GM20000 (cell line): ENCODE measurements around the gene IRX4.

Source experiments
- DNase-seq: peaks from one replicate; pipeline ENCODE4 v3.0.0; 2012; ENCODE audit warnings: low spot score
- CTCF ChIP-seq: IDR thresholded peaks from 2 replicates; pipeline ENCODE4 v1.5.1; 2012; ENCODE audit warnings: mild to moderate bottlenecking, control low read depth; ENCODE audit errors: extremely low read depth, missing control alignments

IRX4 gene

GRCh38 chr5:1918488-1919208 is 35.9 kb upstream of the IRX4 start:
- TF ChIP-seq CTCF = no peak
- no peak for DNase-seq

GRCh38 chr5:1917830-1918487 is 35.2 kb upstream of the IRX4 start:
- TF ChIP-seq CTCF = no peak
- no peak for DNase-seq

GRCh38 chr5:1916041-1917001 is 33.6 kb upstream of the IRX4 start:
- TF ChIP-seq CTCF = no peak
- DNase-seq = no peak

- no peak for DNase-seq
- no peak for TF ChIP-seq CTCF
These were observed 32.6 kb upstream of the IRX4 start for GRCh38 chr5:1915316-1915715.

GRCh38 chr5:1914471-1914870 is 31.7 kb upstream of the IRX4 start:
- TF ChIP-seq CTCF = no peak
- no peak for DNase-seq

GRCh38 chr5:1913578-1913977 is 30.9 kb upstream of the IRX4 start:
- no peak for DNase-seq
- no peak for TF ChIP-seq CTCF
